ENCODE results near the gene CFAP107.

CFAP107 gene

DNA sequence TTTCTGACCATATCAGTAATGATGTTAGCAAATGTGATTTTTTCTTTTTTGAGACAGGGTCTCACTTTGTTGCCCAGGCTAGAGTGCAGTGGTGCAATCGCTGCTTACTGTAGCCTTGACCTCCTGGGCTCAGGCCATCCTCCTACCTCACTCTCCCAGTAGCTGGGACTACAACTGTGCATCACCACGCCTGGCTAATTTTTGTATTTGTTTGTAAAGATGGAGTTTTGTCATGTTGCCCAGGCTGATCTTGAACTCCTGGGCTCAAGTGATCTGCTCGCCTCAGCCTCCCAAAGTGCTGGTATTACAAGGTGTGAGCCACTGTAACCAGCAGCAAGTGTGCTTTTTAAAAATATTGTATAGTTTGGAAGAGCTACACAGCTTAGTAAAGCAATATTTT, 4.1 kb upstream of the CFAP107 start:
- no peak for DNase-seq (ENCODE audit: low read depth)

DNA sequence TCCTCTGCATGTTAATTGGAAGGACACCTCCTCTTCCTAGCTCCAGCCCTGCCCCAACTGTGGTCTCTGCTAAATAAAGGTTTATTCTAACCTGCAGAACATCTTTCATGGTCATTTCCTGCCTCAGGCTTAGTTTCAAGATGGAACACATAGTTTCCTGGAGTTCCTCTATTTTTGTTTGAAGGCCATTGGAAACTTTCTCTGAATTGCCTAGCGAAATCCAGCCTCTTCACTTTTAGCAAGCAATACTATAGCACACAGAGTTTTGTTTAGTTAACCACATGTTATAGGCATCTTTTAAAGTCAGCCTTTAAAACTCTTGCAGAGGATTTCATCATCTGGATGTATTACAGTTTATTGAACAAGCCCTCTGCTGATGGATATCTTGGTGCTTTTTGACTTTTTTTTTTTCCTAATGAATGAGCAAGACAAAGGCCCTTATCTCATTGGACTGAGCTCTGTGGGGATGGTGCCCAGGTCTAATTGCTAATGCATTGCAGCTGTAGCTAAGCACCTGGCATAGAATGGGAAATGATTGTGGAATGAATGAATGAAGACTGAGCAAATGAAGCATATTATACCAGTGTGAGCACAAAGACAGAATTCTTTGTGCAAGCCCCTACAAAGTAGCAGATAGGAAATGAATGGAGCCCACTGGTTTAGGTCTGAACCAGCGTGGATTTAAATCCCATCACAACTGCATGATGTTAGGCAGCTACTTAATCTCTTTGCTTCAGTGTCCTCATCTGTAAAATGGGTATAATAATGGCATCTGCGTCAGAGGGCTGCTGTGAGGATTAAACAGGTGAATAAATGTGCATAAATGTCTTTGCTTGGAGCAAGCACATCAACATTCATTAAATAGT, 641 bp upstream of the CFAP107 start:
- no peak for DNase-seq (ENCODE audit: low read depth)

DNA sequence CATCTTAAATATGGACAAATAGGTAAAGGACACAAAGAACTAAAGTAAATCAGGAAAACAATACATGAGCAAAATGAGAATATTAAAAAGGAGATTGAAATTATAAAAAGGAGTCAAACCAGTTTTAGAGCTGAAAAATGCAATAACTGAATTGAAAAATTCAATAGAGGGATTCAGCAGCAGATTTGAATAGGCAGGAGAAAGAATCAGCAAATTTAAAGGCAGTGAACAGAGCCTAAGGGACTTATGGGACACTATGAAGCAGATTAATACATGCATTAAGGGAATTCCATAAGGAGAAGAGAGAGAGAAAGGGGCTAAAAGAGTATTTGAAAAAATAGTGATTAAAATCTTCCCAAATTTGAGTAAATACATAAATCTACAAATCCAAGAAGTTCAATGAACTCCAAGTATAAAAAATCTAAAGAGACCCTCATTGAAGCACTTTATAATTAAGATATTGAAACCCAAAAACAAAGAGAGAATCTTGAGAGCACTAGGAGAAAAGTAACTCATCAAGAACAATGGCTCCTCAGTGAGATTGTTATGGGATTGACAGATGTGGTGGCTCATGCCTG, 2.9 kb downstream of the CFAP107 start:
- DNase-seq (ENCODE audit: low read depth): no peak

DNA sequence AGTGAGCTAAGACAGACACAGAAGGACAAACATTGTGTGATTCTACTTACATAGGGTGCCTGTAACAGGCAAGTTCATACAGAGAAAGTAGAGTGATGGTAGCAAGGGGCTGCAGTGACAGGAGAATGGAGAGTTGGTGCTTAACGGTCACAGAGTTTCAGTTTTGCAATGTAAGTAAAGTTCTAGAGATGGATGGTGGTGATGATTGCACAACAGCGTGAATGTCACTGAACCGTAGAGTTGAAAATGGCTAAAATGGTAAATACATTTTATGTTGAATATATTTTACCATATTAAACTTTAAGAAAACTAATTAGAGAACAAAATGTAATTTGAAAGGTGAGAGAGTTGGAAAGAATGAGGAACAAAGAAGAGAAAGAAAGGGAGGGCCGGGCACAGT, 8.7 kb downstream of the CFAP107 start:
- DNase-seq (ENCODE audit: low read depth): no peak

DNA sequence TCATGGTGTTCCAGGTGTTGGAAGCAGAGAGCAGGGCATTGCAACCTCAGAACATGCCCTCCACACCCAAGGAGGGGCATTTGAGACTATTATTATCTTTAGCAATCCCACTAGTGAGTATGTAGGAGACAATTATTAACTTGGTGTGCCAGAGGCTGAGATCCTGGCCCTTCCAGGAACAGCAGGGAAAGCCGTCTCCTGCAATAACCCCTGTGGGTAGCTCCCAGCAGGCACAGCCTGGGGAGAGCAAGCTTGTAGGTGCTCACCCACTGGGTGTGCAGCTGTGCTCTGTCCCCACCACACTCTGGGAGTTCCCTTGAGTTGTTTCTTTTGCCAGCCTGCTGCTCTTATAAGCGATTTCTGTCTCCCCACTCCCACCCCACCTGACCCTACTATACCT, 10.3 kb downstream of the CFAP107 start:
- DNase-seq (ENCODE audit: low read depth): no peak

DNA sequence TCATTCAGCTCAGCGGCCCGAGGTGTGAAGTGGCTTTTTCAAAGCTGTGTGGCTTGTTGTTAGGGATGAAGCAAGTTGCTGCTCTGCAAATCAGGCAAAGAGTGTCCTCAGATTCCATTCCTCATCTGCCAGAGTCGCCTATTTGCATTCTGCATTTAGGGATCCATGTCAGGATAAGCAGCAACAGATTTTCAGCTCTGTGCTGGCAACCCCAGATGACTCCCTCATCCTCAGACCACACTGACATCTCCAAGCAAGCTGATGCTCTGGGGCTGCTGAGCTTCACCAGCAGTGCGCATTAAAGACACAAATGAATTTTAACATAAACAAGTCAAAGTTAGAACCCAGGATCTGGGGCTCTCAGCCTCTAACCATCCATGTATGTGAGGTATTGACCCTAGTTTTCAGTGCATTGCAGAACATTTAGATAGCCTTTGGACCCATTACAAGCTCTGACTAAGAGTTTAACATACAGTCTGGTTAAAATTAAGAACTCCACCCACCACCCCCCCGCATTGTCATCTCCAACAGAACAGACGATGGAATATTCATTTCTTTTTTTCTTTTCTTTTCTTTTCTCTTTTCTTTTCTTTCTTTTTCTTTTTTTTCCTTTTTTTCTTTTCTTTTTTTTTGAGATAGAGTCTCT, 10.9 kb downstream of the CFAP107 start:
- DNase-seq (ENCODE audit: low read depth): no peak

DNA sequence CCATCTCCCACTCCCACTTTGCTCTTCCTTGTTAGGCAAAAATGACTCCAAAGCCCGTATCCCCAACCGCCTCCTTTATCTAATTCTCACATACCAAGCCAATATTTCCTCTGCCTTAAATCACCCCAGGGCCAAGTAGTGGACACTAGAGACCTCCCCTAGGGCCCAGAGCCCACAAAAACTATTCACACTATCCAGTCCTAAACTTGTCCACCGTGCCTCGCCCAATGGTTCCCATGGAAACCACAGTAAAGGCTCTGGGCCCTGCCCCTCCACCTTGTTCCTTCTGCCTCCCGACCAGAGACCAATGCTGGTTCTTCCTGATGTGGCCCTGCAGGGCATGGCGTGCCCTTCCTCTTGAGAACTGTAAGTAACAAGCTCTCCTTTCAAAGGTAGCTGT, 11.8 kb downstream of the CFAP107 start:
- DNase-seq (ENCODE audit: low read depth): no peak

DNA sequence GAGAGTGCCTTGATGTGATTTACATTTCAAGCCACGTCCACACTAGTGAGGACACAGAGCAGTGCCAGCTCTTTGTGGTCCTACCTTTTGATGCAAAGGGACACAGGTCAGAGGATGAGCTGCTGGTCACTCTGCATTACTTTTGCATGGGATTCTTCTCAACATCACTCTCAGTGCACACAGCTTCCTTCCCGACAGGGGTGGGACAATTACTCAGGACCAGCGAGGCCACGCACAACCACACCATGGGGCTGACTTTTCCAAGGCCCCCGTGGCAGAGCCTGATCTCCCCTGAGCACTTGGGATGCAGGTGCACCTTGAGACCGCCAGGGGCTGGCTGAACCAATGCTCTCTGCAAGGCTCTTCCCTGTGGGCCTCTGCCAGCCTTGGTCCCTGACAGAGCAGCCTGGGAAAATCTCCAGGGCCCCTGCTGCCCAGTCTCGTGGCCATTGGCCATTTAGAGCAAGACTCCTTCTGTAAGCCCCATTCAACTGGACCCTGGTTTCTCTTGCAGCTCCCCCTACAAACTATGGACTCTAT, 14.3 kb downstream of the CFAP107 start:
- no peak for DNase-seq (ENCODE audit: low read depth)

DNA sequence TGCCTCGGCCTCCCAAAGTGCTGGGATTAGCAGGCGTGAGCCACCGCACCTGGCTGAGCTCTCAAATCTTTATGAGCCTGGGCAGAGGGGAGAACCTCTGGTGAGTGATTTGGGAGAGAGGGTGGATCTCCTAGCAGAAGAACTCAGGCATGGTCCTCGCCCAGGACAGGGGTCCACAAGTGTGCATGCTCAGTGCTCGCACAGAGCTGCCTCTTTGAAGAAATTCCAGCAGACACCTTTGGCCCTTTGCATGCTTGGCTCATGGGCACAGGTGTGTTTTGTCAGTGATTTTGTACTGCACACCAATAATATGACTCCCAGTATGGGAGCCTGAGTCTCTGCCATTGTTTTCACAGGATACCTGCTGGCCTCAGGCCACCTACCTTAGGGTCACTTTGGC, 15.8 kb downstream of the CFAP107 start:
- no peak for DNase-seq (ENCODE audit: low read depth)

DNA sequence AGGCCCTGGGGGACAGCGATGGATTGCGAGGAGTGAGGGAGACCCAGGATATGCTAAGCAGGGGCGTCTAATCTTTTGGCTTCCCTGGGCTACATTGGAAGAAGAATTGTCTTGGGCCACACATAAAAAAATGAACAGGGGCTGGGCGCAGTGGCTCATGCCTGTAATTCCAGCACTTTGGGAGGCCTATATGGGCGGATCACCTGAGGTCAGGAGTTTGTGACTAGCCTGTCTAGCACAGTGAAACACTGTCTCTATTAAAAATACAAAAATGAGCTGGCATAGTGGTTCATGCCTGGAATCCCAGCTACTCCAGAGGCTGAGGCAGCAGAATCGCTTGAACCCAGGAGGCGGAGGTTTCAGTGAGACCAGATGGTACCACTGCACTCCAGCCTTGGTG, 16.8 kb downstream of the CFAP107 start:
- no peak for DNase-seq (ENCODE audit: low read depth)

DNA sequence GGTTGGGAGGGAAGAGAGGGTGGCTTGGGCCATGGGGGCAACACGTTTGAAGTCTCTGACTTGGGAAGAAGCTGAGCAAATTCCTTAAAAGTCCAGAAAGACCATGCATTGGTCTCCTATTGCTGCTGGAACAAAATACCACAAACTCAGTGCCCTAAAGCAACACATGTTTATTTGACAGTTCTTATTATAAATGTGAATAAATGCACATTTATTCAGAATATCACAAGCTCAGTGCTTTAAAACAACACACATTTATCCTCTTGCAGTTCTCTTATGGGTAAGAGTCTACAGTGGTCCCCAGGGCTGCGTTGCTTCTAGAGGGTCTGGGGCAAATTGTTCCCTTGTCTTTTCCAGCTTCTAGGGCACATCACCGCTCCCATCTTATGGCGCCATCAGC, 17.5 kb downstream of the CFAP107 start:
- no peak for DNase-seq (ENCODE audit: low read depth)

DNA sequence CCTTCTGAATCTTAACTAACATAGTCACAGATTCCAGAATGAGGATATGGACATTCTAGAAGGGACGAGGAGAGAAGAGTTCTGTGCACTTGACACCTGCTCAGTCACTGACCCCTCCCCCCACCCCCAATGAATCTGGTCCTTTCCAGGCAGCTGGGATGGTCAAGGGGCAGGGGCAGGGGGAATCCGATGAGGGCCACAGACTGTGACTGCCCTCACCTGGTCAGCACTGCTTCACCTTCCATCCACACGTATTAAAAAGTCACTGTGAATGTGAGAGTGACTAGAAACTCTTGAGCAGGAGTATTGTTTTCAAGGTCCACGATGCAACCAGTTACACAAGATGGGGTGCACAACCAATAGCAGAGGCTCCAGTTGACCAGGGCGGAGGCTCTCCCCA, 18.0 kb downstream of the CFAP107 start:
- DNase-seq (ENCODE audit: low read depth): no peak

DNA sequence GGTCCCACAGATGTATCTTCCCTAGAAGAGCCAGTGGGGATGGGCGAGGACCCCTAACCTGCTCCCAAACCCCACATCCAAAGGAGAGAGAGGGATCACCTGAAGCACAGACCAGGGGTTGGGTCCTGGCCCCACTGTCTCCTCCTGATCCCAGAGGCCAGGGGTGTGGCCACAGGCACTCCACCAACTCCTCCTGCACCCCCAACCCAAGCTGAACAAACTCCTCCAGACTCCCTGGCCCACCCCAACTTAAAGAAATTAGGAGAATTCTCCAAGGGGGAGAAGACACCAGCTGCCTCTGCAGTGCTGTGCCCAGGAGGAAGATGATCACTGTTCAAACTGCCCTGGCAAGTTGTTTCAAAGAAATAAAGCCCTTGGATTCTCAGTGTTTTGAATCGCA, 23.0 kb downstream of the CFAP107 start:
- DNase-seq (ENCODE audit: low read depth): no peak

DNA sequence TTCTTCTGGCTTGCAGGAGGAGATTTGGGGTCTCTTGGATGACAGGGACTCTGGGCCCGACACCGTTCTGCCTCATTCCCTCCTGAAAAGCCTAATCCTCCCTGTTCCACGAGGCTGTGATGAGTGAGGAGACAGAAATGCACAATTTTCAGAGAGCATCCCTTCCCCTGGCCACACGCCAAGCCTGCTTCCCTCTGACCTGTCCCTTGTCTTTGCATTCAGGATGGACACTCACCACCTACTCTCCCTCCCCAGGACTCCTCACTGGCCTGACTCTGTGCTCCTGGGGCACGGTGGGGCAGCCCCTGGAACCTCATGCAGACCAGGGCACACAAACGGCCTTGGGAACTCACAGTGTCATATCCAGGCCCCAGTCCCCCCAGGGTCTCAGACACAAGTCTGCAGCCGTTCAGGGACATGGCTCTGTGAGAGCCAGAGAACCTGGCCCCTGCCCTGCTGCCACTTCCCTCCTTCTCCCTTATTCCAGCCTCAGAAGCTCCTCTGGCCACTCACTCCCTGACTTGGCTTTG, 24.0 kb downstream of the CFAP107 start:
- DNase-seq (ENCODE audit: low read depth): no peak

DNA sequence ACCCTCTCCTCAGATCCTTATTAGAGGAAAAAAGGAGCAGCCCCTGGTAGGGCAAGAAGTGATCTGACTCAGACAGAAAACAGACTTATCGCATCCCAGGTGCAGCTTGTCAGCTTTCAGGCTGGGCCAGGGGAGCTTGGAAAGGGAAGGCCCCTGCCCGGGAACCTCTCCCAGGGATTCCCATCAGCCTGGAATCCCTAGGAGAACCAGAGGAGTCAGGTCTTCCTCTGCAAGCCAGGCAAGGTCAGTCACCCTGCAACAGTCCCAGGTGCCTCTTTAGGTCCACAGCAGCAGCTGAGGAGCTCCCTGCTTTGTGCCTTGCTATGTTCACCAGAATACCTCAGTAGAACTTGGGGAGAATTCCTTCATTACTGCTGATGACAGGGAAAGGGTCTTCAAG, 24.6 kb downstream of the CFAP107 start:
- no peak for DNase-seq (ENCODE audit: low read depth)

DNA sequence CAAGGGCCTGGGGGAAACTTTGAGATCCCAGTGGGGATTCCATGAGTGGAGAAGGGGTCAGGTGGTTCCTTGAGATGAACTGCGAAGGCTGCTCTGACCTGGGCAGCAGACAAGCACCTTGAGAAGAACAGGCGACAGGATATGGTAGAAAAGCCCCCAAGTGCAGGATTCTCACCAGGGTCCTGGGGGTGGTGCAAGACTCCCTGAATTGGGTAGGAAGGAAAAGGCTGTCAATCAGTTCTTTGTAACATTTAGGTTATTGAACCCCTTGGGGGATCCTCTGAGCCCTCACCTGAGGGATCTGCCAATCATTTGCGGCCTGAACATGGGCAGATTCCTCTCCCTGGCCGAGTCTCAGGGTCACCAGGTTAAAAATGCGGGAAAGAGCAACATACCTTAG, 25.2 kb downstream of the CFAP107 start:
- no peak for DNase-seq (ENCODE audit: low read depth)

DNA sequence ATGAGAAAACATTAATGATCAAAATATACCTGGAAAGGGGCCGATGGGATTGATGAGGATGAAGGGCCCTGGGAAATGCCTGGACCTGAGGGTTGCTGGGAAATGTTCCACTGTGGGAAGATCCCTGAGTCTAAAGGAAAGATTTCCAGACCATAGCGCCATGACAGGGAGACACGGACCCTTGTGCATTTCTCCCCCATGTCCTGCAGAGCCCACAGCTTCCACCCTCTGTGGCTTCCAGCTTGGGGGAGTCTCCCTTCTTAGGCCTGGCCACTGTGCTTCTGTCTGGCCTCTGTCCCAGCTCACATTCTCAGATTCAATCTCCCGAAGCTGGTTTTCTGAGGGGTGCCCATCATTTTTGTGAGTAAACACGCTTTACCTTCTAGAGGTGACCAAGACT, 26.5 kb downstream of the CFAP107 start:
- no peak for DNase-seq (ENCODE audit: low read depth)

DNA sequence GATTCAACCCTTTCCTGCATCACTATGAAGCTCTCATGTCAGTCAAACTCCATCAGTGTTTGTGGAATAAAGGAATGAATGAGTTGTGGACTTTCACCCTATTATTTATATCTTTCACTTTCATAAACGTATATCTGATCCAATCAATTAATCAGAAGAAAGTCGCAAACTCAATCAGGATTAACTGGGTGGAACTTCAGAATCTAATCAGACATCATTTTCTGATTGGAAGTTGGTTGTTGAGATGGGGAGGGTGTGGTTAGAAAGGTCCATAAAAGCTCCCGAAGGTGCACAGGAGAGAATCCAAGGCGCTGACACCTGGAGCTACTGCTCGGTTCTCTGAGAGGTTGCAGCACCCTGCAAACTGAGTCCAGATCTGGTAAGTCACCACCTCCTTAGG, 27.4 kb downstream of the CFAP107 start, which contains the start of gene PRAMEF12:
Gene PRAMEF12, plus strand, starts transcription at position 301 of the 400 bp plus-strand sequence. CDS start 1,130 bp downstream, outside the sequence.
- DNase-seq (ENCODE audit: low read depth): no peak

DNA sequence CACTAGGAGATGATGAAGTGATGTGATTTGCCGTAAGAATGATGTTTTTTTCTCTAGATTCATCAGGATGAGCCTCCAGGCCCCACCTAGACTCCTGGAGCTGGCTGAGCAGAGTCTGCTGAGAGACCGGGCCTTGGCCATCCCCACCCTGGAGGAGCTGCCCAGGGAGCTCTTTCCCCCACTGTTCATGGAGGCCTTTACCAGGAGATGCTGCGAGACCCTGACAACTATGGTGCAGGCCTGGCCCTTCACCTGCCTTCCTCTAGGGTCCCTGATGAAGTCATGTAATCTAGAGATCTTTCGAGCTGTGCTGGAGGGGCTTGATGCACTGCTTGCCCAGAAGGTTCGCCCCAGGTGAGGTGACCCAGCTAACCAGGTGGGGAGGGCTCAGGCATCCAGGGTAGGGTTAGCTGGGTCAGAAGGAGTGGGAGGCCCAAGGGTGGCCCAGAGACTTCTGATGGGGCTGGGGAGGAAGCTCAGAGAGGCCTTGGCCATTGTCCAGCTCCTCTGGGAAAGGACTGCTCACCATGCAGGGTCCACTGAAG, 28.9 kb downstream of the CFAP107 start:
- DNase-seq (ENCODE audit: low read depth): no peak

DNA sequence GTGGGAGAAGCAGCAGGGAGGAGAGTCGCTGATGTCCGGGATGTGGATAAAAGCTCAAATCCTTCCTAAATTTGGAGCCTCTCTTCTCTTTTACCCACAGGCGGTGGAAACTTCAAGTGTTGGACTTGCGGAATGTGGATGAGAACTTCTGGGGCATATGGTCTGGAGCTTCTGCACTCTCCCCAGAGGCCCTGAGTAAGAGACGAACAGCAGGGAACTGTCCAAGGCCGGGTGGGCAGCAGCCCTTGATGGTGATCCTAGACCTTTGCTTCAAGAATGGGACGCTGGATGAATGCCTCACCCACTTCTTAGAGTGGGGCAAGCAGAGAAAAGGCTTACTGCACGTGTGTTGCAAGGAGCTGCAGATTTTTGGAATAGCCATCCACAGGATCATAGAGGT, 29.4 kb downstream of the CFAP107 start:
- DNase-seq (ENCODE audit: low read depth): no peak

DNA sequence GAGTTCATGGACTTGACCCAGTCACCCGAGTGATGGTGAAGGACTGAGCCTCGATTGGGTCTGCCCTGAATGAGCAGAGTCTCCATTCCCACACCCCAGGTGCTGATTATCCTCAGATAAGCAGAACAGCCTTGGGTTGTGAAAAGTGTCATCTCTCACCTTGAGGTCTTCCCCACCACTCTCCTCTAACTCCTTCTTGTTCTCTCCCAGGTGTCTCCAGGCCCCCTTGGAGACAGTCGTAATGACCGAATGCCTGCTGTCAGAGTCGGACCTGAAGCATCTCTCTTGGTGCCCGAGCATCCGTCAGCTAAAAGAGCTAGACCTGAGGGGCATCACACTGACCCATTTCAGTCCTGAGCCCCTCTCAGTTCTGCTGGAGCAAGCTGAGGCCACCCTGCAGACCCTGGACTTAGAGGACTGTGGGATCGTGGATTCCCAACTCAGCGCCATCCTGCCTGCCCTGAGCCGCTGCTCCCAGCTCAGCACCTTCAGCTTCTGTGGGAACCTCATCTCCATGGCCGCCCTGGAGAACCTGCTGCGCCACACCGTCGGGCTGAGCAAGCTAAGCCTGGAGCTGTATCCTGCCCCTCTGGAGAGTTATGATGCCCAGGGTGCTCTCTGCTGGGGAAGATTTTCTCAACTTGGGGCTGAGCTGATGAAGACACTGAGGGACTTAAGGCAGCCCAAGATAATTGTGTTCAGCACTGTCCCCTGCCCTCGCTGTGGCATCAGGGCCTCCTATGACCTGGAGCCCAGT, 31.0 kb downstream of the CFAP107 start:
- DNase-seq (ENCODE audit: low read depth): no peak

DNA sequence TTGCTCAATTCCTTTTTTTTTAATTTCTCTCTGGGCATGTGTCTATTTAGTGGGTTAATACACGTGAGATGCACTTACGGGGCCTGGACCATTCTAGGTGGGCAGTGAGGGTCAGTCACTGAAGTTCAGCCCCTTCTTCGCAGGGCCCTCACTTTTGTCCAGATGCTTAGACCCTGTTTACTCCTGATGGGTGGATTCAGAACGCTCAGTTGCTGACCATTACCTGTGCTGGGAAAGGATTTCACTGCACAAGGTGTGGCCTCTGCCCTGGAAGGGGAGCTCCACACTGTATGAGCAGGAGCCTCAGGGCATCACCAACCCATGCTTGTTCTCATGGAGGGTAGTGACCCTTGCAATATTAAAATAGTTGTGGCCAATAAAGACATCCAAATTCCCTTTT, 32.1 kb downstream of the CFAP107 start:
- DNase-seq (ENCODE audit: low read depth): no peak

All from activated T-cell treated with anti-CD3 and anti-CD28 coated beads for 1 hour (primary cell).